AG08395 (cell line): Measurements from ENCODE around the gene PHLDB3.
A peak's percentile ranks its signal among the peaks of the same experiment; 100 is the strongest.

Source experiments
- DNase-seq: peaks from one replicate; pipeline ENCODE4 v3.0.0; 2012; ENCODE audit warnings: mixed read lengths, low spot score

PHLDB3 gene

GRCh38 chr19:43496960-43497359 is 7.6 kb downstream of the PHLDB3 start:
- DNase-seq: no peak

- DNase-seq: no peak
These were observed 9.5 kb downstream of the PHLDB3 start for GRCh38 chr19:43495082-43495481.

- DNase-seq: no peak
These were observed 13.8 kb downstream of the PHLDB3 start for GRCh38 chr19:43490759-43491158.

GRCh38 chr19:43489979-43490599 is 14.5 kb downstream of the PHLDB3 start:
- DNase-seq: no peak

DNA sequence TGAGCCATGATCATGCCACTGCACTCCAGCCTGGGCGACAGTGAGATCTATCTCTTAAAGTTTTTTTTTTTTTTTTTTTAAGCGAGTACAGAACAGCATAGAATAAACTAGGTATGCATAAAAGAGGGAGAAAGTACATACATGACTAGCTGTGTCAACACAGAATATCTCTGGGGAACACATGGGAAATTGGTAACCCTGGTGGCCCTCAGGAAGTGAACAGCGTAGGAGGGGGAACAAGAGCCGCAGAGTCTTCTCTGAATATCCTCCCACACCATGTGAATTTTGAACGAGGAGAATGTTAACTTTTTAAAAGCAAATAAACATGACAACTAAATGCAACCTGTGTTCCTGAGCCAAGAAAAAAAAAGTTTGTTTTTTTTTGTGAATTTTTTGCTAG is 15.2 kb downstream of the PHLDB3 start:
- DNase-seq: no peak

DNA sequence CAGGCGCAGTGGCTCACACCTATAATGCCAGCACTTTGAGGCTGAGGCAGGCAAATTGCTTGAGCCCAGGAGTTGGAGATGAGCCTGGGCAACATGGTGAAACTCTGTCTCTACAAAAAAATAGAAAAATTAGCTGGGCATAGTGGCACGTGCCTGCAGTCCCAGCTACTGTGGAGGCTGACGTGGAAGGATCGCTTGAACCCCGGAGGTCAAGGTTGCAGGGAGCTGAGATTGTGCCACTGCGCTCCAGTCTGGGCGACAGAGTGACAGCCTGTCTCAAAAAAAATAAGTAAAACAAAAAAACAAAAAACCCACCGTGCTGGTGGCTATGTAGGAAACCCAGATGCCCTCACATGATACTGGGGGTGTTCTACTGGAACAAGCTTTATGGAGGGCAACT is 16.4 kb downstream of the PHLDB3 start:
- DNase-seq: no peak

DNA sequence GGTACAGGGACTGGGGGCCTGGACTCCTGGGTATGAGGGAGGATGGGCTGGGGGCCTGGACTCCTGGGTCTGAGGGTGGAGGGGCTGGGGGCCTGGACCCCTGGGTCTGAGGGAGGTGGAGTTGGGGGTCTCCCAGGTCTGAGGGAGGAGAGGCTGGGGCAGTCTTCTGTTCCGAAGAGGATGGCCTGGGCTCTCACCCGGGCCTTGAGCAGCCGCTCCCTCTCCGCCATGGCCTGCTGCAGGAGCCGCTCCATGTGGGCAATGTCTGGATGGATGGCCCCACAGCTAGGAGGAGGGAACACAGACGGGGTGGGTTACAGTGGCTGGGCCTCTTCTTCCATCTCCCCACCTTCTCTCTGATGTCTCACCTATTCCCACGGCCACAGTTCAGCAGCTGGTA is 18.1 kb downstream of the PHLDB3 start:
- DNase-seq: no peak

GRCh38 chr19:43485951-43486350 is 18.6 kb downstream of the PHLDB3 start:
- DNase-seq: no peak

DNA sequence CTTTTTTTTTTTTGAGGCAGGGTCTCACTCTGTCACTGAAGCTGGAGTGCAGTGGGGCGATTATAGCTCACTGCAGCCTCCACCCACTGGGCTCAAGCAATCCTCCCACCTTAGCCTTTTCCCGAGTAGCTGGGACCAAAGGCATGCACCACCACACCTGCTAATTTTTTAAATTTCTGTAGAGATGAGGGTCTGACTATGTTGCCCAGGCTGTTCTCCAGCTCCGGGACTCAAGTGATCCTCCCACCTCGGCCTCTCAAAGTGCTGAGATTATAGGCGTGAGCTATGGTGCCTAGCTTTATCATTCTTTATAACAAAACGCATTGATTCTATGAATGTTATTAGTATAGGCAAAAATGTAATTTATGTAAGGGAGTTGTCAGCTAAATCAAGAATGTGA is 21.3 kb downstream of the PHLDB3 start:
- no peak for DNase-seq

DNA sequence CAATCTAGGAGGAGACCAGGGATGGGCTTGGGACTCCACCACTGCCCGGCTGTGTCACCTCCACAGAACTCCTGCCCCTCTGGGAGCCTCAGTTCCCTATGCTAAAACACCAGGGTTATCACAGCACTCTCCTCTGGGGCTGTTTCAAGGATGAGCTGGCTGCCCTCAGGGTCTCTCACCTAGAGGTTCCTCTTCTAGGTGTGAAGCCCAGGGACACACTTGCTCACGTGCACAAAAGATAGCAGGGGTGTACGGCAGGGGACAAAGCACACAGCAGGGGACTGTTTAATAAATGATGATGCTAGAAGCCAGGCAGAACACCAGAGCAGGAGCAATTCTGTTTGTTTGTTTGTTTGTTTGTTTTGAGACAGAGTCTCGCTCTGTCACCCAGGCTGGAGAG is 22.4 kb downstream of the PHLDB3 start:
- DNase-seq: no peak

DNA sequence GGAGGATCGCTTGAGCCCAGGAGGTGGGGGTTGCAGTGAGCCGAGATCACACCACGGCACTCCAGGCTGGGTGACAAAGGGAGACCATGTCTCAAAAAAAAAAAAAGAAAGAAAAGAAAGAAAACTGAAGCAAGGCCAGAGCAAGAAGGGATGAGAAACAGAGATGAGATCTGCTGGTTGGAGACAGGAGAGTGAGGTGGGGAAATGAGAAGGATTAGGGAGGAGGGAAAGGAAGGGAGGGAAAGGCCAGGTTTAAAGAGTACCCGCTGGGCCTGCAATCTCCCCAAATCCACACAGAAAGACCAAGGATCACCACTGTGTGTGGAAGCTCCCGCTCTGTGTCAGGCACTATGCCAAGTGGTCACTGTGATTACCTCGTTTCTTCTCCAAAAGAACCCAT is 22.8 kb downstream of the PHLDB3 start:
- DNase-seq: no peak

- DNase-seq: no peak
These were observed 24.0 kb downstream of the PHLDB3 start for GRCh38 chr19:43480574-43480973.

GRCh38 chr19:43479961-43480561 is 24.5 kb downstream of the PHLDB3 start:
- DNase-seq: no peak

DNA sequence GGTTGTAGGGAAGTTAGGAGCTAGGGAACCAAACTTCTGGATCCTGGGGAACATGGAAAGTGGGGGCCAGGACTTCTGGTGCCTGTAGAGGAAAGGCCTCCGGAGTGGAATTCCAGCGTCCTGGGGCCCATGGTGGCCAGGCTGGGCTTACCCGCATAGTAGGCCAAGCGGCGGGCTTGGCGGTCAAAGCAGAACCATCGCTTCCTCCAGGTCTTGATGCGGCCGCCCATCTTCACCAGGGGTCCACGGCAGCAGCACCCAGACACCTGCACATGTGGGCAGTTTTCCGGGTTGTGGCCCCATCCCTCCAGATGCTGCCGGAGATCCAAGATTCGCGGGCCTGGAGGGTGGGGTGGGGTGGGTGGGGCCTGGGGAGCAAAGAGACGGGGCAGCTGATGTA is 25.3 kb downstream of the PHLDB3 start:
- DNase-seq: no peak

- no peak for DNase-seq
These were observed 26.2 kb downstream of the PHLDB3 start for GRCh38 chr19:43478323-43478722.

- peak; percentile 81 for DNase-seq
These were observed 27.9 kb downstream of the PHLDB3 start for GRCh38 chr19:43476606-43477005.

DNA sequence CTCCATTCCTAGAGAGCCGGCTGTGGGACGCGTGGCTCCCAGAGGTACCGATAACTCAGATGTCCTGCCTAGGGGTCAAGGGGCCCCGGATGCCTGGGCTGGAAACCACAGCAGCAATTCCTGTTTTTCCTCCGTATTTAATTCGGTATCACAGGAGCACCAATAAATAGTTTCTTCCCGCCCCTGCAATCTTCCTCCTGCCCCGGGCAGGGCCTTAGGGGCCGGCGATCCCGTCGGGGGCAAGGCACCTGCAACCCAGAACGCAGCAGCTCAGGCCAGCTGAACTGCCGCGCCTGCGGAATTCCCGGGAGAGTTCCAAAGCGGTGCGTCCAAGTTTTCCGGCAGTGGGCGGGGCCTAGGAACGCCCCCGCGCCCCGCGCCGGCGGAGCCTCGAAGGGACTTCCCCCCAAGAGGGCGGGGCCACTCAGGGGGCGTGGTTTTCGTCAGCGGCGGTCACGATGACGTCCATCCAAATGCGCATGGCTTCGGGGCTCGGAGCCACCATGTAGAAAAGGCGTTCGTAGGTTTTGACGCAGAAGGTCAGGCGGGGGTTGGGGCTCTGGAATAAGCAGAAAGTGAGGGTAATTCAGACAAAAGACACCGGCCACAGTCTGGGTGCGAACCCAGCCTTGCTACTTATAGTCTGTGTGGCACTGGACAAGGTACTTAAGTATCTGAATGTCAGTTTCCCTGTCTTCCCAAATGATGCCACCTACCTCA is 29.4 kb downstream of the PHLDB3 start:
- peak; percentile 94 for DNase-seq

- no peak for DNase-seq
These were observed 30.1 kb downstream of the PHLDB3 start for GRCh38 chr19:43474487-43474886.

DNA sequence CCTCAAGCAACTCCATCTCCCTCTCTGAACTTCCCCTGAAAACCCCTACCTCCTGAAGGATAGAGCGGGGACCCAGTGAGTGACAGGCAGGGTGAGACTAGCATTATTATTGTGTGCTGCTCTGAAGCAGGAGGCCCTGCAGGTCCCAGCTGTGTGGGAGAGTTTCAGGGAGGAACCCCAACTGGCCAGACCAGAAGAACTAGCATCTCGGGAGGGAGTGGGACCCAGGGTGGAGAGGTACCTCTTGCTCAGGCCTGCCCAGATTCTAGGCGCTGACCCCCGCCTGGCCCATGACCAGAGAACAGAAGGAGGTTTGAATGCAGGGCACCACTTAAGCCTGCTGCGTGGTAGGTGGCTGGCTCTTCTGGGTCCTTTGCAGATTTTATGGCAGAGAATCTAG is 33.5 kb downstream of the PHLDB3 start:
- no peak for DNase-seq

- DNase-seq: no peak
These were observed 34.3 kb downstream of the PHLDB3 start for GRCh38 chr19:43470288-43470687.

GRCh38 chr19:43469160-43469480 is 35.4 kb downstream of the PHLDB3 start:
- DNase-seq: no peak

DNA sequence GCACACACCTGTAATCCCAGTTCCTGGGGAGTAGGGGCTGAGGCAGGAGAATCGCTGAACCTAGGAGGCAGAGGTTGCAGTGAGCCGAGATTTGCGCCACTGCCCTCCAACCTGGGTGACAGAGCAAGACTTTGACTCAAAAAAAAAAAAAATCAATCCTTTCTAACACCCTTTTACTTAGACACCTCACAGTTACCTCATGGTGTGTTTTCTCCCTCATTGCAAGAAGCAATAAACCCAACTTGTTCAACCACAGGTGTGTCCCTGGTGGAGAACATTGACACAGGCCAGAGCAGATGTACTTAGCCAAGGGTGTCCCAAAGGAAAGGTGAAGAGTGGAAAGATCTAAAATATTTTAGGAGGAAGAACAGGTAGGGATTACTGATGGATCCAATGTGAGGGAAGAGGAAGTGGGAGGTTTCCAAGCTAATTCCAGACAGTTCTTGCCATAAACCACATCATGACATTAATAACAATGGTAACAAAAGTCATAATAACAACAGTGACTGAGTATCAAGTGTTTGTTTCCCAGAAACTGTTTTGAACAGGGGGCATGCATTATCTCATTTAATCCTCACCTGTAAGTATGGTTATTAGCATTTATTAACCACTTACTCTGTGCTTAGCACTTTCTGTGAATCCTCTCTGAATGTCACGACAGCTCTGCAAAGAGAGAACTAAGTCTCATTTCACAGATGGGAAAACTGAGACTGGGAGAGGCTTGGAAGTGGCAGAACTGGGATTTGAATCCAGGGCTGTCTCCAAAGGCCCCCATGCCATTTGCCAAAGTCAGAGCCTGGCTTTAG is 36.0 kb downstream of the PHLDB3 start:
- DNase-seq: no peak

GRCh38 chr19:43467730-43468129 is 36.8 kb downstream of the PHLDB3 start:
- no peak for DNase-seq
